ENCODE results near the gene NUP214.

- TF ChIP-seq, protein P1, sequence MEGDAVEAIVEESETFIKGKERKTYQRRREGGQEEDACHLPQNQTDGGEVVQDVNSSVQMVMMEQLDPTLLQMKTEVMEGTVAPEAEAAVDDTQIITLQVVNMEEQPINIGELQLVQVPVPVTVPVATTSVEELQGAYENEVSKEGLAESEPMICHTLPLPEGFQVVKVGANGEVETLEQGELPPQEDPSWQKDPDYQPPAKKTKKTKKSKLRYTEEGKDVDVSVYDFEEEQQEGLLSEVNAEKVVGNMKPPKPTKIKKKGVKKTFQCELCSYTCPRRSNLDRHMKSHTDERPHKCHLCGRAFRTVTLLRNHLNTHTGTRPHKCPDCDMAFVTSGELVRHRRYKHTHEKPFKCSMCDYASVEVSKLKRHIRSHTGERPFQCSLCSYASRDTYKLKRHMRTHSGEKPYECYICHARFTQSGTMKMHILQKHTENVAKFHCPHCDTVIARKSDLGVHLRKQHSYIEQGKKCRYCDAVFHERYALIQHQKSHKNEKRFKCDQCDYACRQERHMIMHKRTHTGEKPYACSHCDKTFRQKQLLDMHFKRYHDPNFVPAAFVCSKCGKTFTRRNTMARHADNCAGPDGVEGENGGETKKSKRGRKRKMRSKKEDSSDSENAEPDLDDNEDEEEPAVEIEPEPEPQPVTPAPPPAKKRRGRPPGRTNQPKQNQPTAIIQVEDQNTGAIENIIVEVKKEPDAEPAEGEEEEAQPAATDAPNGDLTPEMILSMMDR (IDR thresholded peaks at IDR 0.05) = no peak
- TF ChIP-seq POLR2A (IDR thresholded peaks at IDR 0.05) = no peak
Observed at GRCh38 chr9:131114084-131114535, 11.3 kb upstream of the NUP214 start.

Data from uterus (tissue), 2 donors.